GM21737 (cell line): ENCODE measurements around the gene RPS6KC1.
"Not testable (repeated sequence)": the region's sequence is repeated elsewhere in the genome, so short reads cannot be mapped to it uniquely, and the experiment has no call there.

ENCODE experiments used
- ATAC-seq: cut with Tn5 transposase; IDR thresholded peaks from one replicate; pipeline ENCODE4 v1.9.1; 2021; ENCODE audit warnings: mild to moderate bottlenecking, moderate library complexity; ENCODE audit not compliant: unreplicated experiment

RPS6KC1 gene

GRCh38 chr1:213054142-213054541, 3.1 kb downstream of the RPS6KC1 start:
- no peak for ATAC-seq

- no peak for ATAC-seq
These were observed 3.9 kb downstream of the RPS6KC1 start for GRCh38 chr1:213054733-213055591.

- no peak for ATAC-seq
These were observed 4.7 kb downstream of the RPS6KC1 start for GRCh38 chr1:213055767-213056166.

- no peak for ATAC-seq
These were observed 6.4 kb downstream of the RPS6KC1 start for GRCh38 chr1:213057264-213058059.

- no peak for ATAC-seq
These were observed 9.8 kb downstream of the RPS6KC1 start for GRCh38 chr1:213060836-213061235.

- no peak for ATAC-seq
These were observed 10.2 kb downstream of the RPS6KC1 start for GRCh38 chr1:213061263-213061662.

GRCh38 chr1:213065800-213066199, 14.8 kb downstream of the RPS6KC1 start:
- ATAC-seq = no peak

- ATAC-seq = no peak
These were observed 15.3 kb downstream of the RPS6KC1 start for GRCh38 chr1:213066363-213066762.

- ATAC-seq = no peak
These were observed 16.3 kb downstream of the RPS6KC1 start for GRCh38 chr1:213067352-213067751.

GRCh38 chr1:213070406-213070805, 19.4 kb downstream of the RPS6KC1 start:
- ATAC-seq = peak; percentile 90

- peak; percentile 63 for ATAC-seq
These were observed 24.7 kb downstream of the RPS6KC1 start for GRCh38 chr1:213075725-213076124.

- ATAC-seq = no peak
These were observed 31.5 kb downstream of the RPS6KC1 start for GRCh38 chr1:213082420-213083111.

- no peak for ATAC-seq
These were observed 32.0 kb downstream of the RPS6KC1 start for GRCh38 chr1:213083112-213083445.

GRCh38 chr1:213087911-213088310, 36.9 kb downstream of the RPS6KC1 start:
- no peak for ATAC-seq

GRCh38 chr1:213089924-213090677, 39.1 kb downstream of the RPS6KC1 start:
- ATAC-seq = no peak

GRCh38 chr1:213094446-213094845, 43.4 kb downstream of the RPS6KC1 start:
- no peak for ATAC-seq

- no peak for ATAC-seq
These were observed 44.4 kb downstream of the RPS6KC1 start for GRCh38 chr1:213095467-213095866.

- ATAC-seq = no peak
These were observed 48.8 kb downstream of the RPS6KC1 start for GRCh38 chr1:213099682-213100399.

GRCh38 chr1:213100565-213100964, 49.5 kb downstream of the RPS6KC1 start:
- not testable (repeated sequence) for ATAC-seq
